Inflammatory macrophage (primary cell): Measurements from ENCODE around the gene CD40LG.

Source experiments
- DNase-seq, 2 donors: peaks; one replicate each; pipeline ENCODE4 v3.0.0-alpha.2; 2020 to 2022

The CD40LG gene

GRCh38 chrX:136708348-136708747, 60.4 kb downstream of the CD40LG start:
- peak in 1 of 2 donors; percentile 2 for DNase-seq
